Calu3 (cell line): Measurements from ENCODE around the gene ENTREP3. TPM values are rescaled to one million over a fixed set of nuclear protein-coding genes. Genes with fewer than 3 reads are reported as not detected.

Source experiments
- BruUV-seq: library from RNA; stranded (reverse); fragments of 400-500 nt; replicated peaks from 2 replicates; lab custom pipeline; 2021; lab: Mats Ljungman, UMichigan
- CTCF ChIA-PET: fragments of 300-600 bp; sonication (Branson Sonifier 250); formaldehyde crosslinking; loops from one replicate; lab custom pipeline; 2022; ENCODE audit warnings: antibody characterized with exemption; lab: Charles Lee
- DNase-seq: peaks from one replicate; pipeline ENCODE4 v3.0.0; 2022
- H3K27ac Mint-ChIP-seq: one replicate; pipeline ENCODE4 v1.8.0; 2022; ENCODE audit warnings: mixed read lengths; ENCODE audit not compliant: unreplicated experiment
- H3K27me3 Mint-ChIP-seq: one replicate; pipeline ENCODE4 v1.8.0; 2022; ENCODE audit warnings: mixed read lengths; ENCODE audit not compliant: unreplicated experiment
- H3K36me3 Mint-ChIP-seq: one replicate; pipeline ENCODE4 v1.8.0; 2022; ENCODE audit warnings: mild to moderate bottlenecking, moderate library complexity, mixed read lengths; ENCODE audit not compliant: insufficient read depth, unreplicated experiment
- H3K4me1 Mint-ChIP-seq: one replicate; pipeline ENCODE4 v1.8.0; 2022; ENCODE audit warnings: mild to moderate bottlenecking, low read depth, mixed read lengths; ENCODE audit not compliant: unreplicated experiment
- H3K4me3 Mint-ChIP-seq: one replicate; pipeline ENCODE4 v1.8.0; 2022; ENCODE audit warnings: mild to moderate bottlenecking, low read depth, moderate library complexity, mixed read lengths; ENCODE audit not compliant: unreplicated experiment
- H3K9me3 Mint-ChIP-seq: one replicate; pipeline ENCODE4 v1.8.0; 2022; ENCODE audit warnings: low read depth, mixed read lengths; ENCODE audit not compliant: unreplicated experiment
- CTCF ChIP-seq: fragments of 200-600 bp; IDR thresholded peaks from one replicate; pipeline ENCODE4 v1.8.0; 2022; ENCODE audit warnings: antibody characterized with exemption; ENCODE audit not compliant: unreplicated experiment
- intact Hi-C: fragments of 100-400 bp; cut with micrococcal nuclease; formaldehyde crosslinking; loops from one replicate; pipeline ENCODE4 v1.10.0; 2022; ENCODE audit not compliant: unreplicated experiment
- total RNA-seq: library from RNA; stranded (reverse); gene quantifications from 2 replicates; pipeline ENCODE4 v1.2.3, GENCODE V29; 2022

The ENTREP3 gene
- total RNA-seq, 1 experiment from 2014 or later = 25.2 TPM

- peaks cover 76% of the 10 kb centered on the region for H3K36me3 Mint-ChIP-seq
- no peaks in the 10 kb centered on the region for H3K9me3 Mint-ChIP-seq
- no peak overlapping the region for H3K27ac Mint-ChIP-seq
- no TSS peak for BruUV-seq
- intact Hi-C loops = no loop called here
- peaks cover 28% of the 10 kb centered on the region for H3K4me1 Mint-ChIP-seq
- peak overlapping the region; percentile 96 for H3K4me3 Mint-ChIP-seq
- no peak for DNase-seq
- CTCF ChIA-PET = interaction anchor here (1.1 kb wide), 1 partner anchor 13 kb away, joined by 5 read pairs; the partner anchor contains the start of gene CLK2
- H3K27me3 Mint-ChIP-seq = no peaks in the 10 kb centered on the region
- no peak for TF ChIP-seq CTCF
Observed at GRCh38 chr1:155260276-155260675, 5.0 kb upstream of the ENTREP3 start.

- TF ChIP-seq CTCF = no peak
- H3K27me3 Mint-ChIP-seq = no peaks in the 10 kb centered on the region
- no peaks in the 10 kb centered on the region for H3K9me3 Mint-ChIP-seq
- H3K4me3 Mint-ChIP-seq = peak overlapping the region; percentile 74
- no peak for DNase-seq
- peaks cover 57% of the 10 kb centered on the region for H3K36me3 Mint-ChIP-seq
- BruUV-seq = TSS peak; percentile 39
- no peak overlapping the region for H3K27ac Mint-ChIP-seq
- peaks cover 29% of the 10 kb centered on the region for H3K4me1 Mint-ChIP-seq
- CTCF ChIA-PET = interaction anchor here (1.4 kb wide), 1 partner anchor 49 kb away, joined by 3 read pairs; no protein-coding TSS in a partner anchor
- intact Hi-C loops = no loop called here
Observed at GRCh38 chr1:155256058-155256852, 972 bp upstream of the ENTREP3 start.

- intact Hi-C loops = no loop called here
- peaks cover 15% of the 10 kb centered on the region for H3K4me1 Mint-ChIP-seq
- peak overlapping the region; percentile 74 for H3K4me3 Mint-ChIP-seq
- peaks cover 42% of the 10 kb centered on the region for H3K36me3 Mint-ChIP-seq
- DNase-seq = peak; percentile 14
- H3K27ac Mint-ChIP-seq = no peak overlapping the region
- H3K9me3 Mint-ChIP-seq = no peaks in the 10 kb centered on the region
- H3K27me3 Mint-ChIP-seq = no peaks in the 10 kb centered on the region
- CTCF ChIA-PET = interaction anchor here (0.6 kb wide), 1 partner anchor 1422 kb away, joined by 5 read pairs; no protein-coding TSS in a partner anchor
- BruUV-seq = no TSS peak
- no peak for TF ChIP-seq CTCF
Observed at GRCh38 chr1:155254714-155255242, 505 bp downstream of the ENTREP3 start.

GRCh38 chr1:155254228-155254713, 1.0 kb downstream of the ENTREP3 start:
- Mint-ChIP-seq H3K27ac (no peak overlapping the region), H3K4me3 (peak overlapping the region; percentile 74), H3K9me3 (no peaks in the 10 kb centered on the region), H3K27me3 (no peaks in the 10 kb centered on the region), H3K36me3 (peaks cover 39% of the 10 kb centered on the region), H3K4me1 (peaks cover 15% of the 10 kb centered on the region)
- intact Hi-C loops = no loop called here
- TF ChIP-seq CTCF = no peak
- CTCF ChIA-PET = no interaction called here
- no TSS peak for BruUV-seq
- no peak for DNase-seq
